Measurements from ENCODE around the gene STXBP1. TPM values are rescaled to one million over a fixed set of nuclear protein-coding genes. Genes with fewer than 3 reads are reported as not detected.

The STXBP1 gene
- total and polyA plus RNA-seq, 2 experiments from 2014 or later = 48.6 to 50.4 TPM

DNA sequence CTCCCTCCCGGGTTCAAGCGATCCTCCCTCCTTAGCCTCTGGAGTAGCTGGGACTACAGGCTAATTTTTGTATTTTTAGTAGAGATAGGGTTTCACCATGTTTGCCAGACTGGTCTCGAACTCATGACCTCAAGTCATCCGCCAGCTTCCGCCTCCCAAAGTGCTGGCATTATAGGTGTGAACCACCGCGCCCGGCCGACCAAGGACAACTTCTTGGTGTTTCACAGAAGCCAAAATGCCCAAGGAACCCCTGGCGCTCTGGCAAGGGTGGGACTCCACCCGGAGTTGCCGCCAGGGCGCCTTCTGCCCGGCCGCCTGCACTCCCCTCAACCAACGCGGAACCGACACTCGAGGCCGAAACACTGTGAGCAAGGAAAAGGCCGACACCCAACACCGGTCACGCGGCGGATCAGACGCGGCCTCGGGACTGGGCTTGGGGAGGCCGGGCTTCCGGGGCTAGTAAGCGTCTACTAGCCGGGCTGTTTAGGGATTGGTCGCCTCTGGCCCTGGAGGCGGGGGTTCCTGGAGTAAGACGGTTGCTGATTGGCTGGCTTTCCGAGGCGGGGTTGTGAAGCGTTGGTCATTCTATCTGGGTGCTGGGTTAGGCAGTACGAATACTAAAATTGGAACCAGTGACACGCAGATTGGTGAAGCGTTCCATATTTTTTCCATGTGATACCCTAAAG lies 87.1 kb downstream of the STXBP1 start:
- no peaks in the 10 kb centered on the region for H4K20me1 ChIP-seq (replicated peaks; ENCODE audit: insufficient read depth)
- H3K4me2 ChIP-seq = peak overlapping the region; percentile 58; the same call in 1 of the 2 replicates
- H3K4me1 ChIP-seq (ENCODE audit: insufficient read depth) = no peaks in the 10 kb centered on the region
- Mint-ChIP-seq H3K4me3 (peak overlapping the region; percentile 78), H3K27ac (peak overlapping the region; percentile 39; the same call in 1 of the 2 replicates), H3K36me3 (ENCODE audit: low read depth) (no peaks in the 10 kb centered on the region), H3K4me1 (peaks cover 2% of the 10 kb centered on the region; the same call in 2 of the 3 replicates), H3K9me3 (no peaks in the 10 kb centered on the region; the same call in 1 of the 3 replicates), H3K27me3 (ENCODE audit: insufficient read depth, low read depth, poor library complexity) (peaks cover 6% of the 10 kb centered on the region)
- no peak overlapping the region; the same call in 1 of the 2 replicates for H2AFZ ChIP-seq
- no peaks in the 10 kb centered on the region for H3K27me3 ChIP-seq (ENCODE audit: insufficient read depth)
- ATAC-seq = peak; percentile 99
- no peaks in the 10 kb centered on the region for H3K36me3 ChIP-seq (ENCODE audit: insufficient read depth)
- no peaks in the 10 kb centered on the region; the same call in 1 of the 2 replicates for H3F3A ChIP-seq (replicated peaks; ENCODE audit: low read depth)
- peak overlapping the region; percentile 47 for H3K4me3 ChIP-seq
- no peak overlapping the region for H3K27ac ChIP-seq (ENCODE audit: low read depth)
- no peaks in the 10 kb centered on the region for H3K79me2 ChIP-seq (replicated peaks; ENCODE audit: insufficient read depth)
- no peaks in the 10 kb centered on the region for H3K9me2 ChIP-seq (ENCODE audit: insufficient read depth)
- no peak for TF ChIP-seq STAT1 (IDR thresholded peaks at IDR 0.05; ENCODE audit: unreplicated experiment)
- TF ChIP-seq REST (IDR thresholded peaks at IDR 0.05; ENCODE audit: unreplicated experiment) = no peak
- peak; percentile 50; the same call in 1 of the 2 replicates for TF ChIP-seq CREB1 (CRISPR knock-in tag; IDR thresholded peaks at IDR 0.05; ENCODE audit: low read depth)
- TF ChIP-seq NANOG (IDR thresholded peaks at IDR 0.05; ENCODE audit: borderline replicate concordance) = no peak
- TF ChIP-seq, protein P1, sequence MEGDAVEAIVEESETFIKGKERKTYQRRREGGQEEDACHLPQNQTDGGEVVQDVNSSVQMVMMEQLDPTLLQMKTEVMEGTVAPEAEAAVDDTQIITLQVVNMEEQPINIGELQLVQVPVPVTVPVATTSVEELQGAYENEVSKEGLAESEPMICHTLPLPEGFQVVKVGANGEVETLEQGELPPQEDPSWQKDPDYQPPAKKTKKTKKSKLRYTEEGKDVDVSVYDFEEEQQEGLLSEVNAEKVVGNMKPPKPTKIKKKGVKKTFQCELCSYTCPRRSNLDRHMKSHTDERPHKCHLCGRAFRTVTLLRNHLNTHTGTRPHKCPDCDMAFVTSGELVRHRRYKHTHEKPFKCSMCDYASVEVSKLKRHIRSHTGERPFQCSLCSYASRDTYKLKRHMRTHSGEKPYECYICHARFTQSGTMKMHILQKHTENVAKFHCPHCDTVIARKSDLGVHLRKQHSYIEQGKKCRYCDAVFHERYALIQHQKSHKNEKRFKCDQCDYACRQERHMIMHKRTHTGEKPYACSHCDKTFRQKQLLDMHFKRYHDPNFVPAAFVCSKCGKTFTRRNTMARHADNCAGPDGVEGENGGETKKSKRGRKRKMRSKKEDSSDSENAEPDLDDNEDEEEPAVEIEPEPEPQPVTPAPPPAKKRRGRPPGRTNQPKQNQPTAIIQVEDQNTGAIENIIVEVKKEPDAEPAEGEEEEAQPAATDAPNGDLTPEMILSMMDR (conservative IDR thresholded peaks at IDR 0.05; ENCODE audit: low read depth in 2 of 2) = no peak; a peak in 1 of 4 replicates
- TF ChIP-seq POLR2AphosphoS5 (IDR thresholded peaks at IDR 0.05; ENCODE audit: low read depth) = peak; percentile 95
- TF ChIP-seq ZNF114 (CRISPR knock-in tag; IDR thresholded peaks at IDR 0.05) = no peak
- DNase-seq (ENCODE audit: low spot score) = peak; percentile 98

- peaks cover 4% of the 10 kb centered on the region for H3K27me3 Mint-ChIP-seq (ENCODE audit: insufficient read depth, low read depth, poor library complexity)
- Histone ChIP-seq H4K20me1 (replicated peaks; ENCODE audit: insufficient read depth) (no peaks in the 10 kb centered on the region), H3K4me2 (no peak overlapping the region), H3K27ac (ENCODE audit: low read depth) (no peak overlapping the region), H3K9me2 (ENCODE audit: insufficient read depth) (no peaks in the 10 kb centered on the region), H3K27me3 (ENCODE audit: insufficient read depth) (no peaks in the 10 kb centered on the region), H3K36me3 (ENCODE audit: insufficient read depth) (no peaks in the 10 kb centered on the region), H2AFZ (0 out of 2 replicates have a peak overlapping the region, but pooled peaks have one; percentile 38), H3F3A (replicated peaks; ENCODE audit: low read depth) (no peaks in the 10 kb centered on the region; the same call in 1 of the 2 replicates), H3K4me3 (no peak overlapping the region), H3K79me2 (replicated peaks; ENCODE audit: insufficient read depth) (no peaks in the 10 kb centered on the region), H3K4me1 (ENCODE audit: insufficient read depth) (no peaks in the 10 kb centered on the region)
- H3K4me1 Mint-ChIP-seq = peaks cover 2% of the 10 kb centered on the region; the same call in 2 of the 3 replicates
- DNase-seq (ENCODE audit: low spot score) = no peak
- H3K27ac Mint-ChIP-seq = no peak overlapping the region
- H3K9me3 Mint-ChIP-seq = no peaks in the 10 kb centered on the region; the same call in 1 of the 3 replicates
- no peak for ATAC-seq
- no peaks in the 10 kb centered on the region for H3K36me3 Mint-ChIP-seq (ENCODE audit: low read depth)
- no peak overlapping the region; the same call in 2 of the 3 replicates for H3K4me3 Mint-ChIP-seq
- TF ChIP-seq NANOG (IDR thresholded peaks at IDR 0.05; ENCODE audit: borderline replicate concordance) = no peak
- TF ChIP-seq EZH2phosphoT487 (IDR thresholded peaks at IDR 0.05; ENCODE audit: unreplicated experiment) = no peak
- no peak for TF ChIP-seq ETS1 (IDR thresholded peaks at IDR 0.05)
- no peak for TF ChIP-seq ZNF114 (CRISPR knock-in tag; IDR thresholded peaks at IDR 0.05)
- TF ChIP-seq POLR2AphosphoS5 (IDR thresholded peaks at IDR 0.05; ENCODE audit: low read depth) = no peak
- TF ChIP-seq REST (IDR thresholded peaks at IDR 0.05; ENCODE audit: unreplicated experiment) = no peak
- no peak for TF ChIP-seq JUNB (IDR thresholded peaks at IDR 0.05; ENCODE audit: unreplicated experiment)
- TF ChIP-seq CREB1 (CRISPR knock-in tag; IDR thresholded peaks at IDR 0.05; ENCODE audit: low read depth) = no peak
Measured at GRCh38 chr9:127700140-127700539, 88.1 kb downstream of the STXBP1 start.

Data from GM23338 (cell line).